Measurements from ENCODE around the gene ZNRF2.
"Not testable (repeated sequence)": the region's sequence is repeated elsewhere in the genome, so short reads cannot be mapped to it uniquely, and the experiment has no call there.

The ZNRF2 gene

DNA sequence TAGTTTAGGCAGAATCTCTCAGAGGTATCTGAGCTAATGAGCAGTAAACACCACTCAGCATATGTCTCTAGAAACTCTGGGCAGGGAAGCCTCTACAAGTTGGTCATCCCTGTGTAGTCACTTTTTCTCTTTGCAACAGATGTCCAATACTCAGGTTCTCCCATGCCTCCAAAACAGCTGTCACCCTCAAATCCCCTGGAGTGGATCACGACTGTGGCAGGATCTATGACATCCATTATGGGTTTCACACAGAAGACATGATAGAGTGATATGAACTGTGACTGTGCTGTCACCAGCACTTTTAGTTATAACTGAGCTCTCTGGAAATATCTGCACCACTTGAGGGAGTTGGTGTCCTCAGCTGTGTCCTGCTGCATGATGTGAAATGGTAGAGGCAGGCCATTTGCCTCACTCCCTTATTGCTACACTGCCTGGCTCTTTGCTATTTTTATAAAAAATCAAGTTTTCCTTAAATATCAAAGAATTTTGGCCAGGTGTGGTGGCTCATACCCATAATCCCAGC is 24.1 kb upstream of the ZNRF2 start:
- DNase-seq (ENCODE audit: low read depth in 2 of 3, low spot score in 2 of 3), result no peak

DNA sequence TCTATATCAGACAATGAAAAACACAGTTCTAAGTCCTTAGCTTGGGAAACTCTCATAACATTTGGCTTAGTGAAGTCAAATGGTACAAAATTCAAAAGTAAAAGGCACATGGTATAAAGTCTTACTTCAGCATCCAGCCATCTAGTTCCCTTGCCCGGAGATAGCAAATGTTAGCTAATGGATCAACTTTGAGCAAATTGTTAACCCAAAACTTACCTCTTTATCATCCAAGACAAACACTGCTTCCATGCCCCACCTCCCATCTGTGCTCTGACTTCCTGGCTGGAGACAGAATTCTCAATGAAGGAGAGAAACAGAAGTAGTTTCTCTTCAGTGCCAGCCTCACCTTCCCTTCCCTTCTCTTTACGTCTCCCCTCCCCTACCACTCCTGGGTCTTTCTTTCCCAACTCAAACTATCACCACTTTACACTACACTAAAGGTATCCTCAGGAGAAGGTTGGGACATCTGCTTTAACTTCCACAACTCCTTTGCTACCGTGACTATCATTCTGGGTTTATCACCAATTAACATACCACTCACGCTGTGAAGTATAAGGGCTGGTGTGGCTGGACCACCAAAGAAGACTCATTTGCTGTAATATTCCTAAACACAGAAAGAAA is 21.2 kb upstream of the ZNRF2 start:
- no peak for DNase-seq (ENCODE audit: low read depth in 2 of 3, low spot score in 2 of 3)

- no peak for DNase-seq (ENCODE audit: low read depth in 2 of 3, low spot score in 2 of 3)
These were observed 20.3 kb upstream of the ZNRF2 start for GRCh38 chr7:30264052-30264451.

- not testable (repeated sequence) for DNase-seq (ENCODE audit: low read depth in 2 of 3, low spot score in 2 of 3)
These were observed 19.2 kb upstream of the ZNRF2 start for GRCh38 chr7:30265189-30265588.

- DNase-seq (ENCODE audit: low read depth in 2 of 3, low spot score in 2 of 3), result no peak
These were observed 17.7 kb upstream of the ZNRF2 start for GRCh38 chr7:30266686-30267085.

DNA sequence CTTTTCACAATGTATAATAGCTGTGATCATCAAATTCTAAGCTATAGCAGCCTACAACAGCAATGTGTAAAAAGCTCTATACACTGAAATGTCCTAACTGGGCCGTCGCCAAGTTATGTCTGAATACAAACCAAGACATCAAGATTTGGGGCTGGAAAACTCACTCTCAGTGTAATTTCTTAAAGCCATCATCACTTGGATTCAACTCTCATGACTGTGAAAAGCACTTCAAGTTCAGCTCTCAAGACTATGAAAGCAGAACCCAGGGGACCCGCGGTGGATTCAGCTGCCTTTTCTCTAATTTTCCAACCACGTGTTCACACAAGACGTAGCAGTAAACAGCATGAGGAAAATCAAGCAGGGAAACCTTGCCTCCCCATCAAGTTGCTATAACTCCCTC is 15.8 kb upstream of the ZNRF2 start:
- no peak for DNase-seq (ENCODE audit: low read depth in 2 of 3, low spot score in 2 of 3)

- no peak for DNase-seq (ENCODE audit: low read depth in 2 of 3, low spot score in 2 of 3)
These were observed 14.9 kb upstream of the ZNRF2 start for GRCh38 chr7:30269490-30269889.

DNA sequence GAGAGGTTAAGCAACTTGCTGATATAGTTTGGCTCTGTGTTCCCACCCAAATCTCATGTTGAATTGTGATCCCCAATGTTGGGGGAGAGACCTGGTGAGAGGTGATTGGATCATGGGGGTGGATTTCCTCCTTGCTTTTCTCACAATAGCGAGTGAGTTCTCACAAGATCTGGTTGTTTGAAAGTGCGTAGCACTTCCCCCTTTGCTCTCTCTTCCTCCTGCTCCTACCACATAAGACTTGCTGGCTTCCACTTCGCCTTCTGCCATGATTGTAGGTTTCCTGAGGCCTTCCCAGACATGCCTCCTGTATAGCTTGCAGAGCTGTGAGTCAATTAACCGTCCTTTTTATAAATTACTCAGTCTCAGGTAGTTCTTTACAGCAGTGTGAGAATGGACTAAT is 13.5 kb upstream of the ZNRF2 start:
- DNase-seq (ENCODE audit: low read depth in 2 of 3, low spot score in 2 of 3), result no peak

DNA sequence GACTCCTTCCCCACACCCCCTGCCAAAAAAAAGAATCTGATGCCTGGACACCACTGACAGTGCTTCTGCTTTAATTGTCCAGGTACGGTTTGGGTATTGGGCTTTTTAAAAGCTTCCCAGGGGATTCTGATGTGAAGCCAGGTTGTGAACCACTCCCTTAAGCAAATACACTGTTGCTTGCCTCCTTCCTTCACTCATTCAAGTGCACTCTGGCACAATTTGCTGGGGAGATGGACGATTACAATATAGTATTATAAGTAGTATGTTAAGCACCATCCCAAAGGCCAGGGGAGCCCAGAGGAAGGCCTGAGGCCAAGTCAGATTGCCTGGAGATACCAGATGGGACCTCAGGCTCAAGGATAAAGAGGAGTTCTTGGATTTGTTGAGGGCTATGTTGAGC is 12.3 kb upstream of the ZNRF2 start:
- DNase-seq (ENCODE audit: low read depth in 2 of 3, low spot score in 2 of 3), result no peak

GRCh38 chr7:30273552-30273951 is 10.8 kb upstream of the ZNRF2 start:
- DNase-seq (ENCODE audit: low read depth in 2 of 3, low spot score in 2 of 3), result no peak

- DNase-seq (ENCODE audit: low read depth in 2 of 3, low spot score in 2 of 3), result no peak
These were observed 9.8 kb upstream of the ZNRF2 start for GRCh38 chr7:30274641-30275040.

DNA sequence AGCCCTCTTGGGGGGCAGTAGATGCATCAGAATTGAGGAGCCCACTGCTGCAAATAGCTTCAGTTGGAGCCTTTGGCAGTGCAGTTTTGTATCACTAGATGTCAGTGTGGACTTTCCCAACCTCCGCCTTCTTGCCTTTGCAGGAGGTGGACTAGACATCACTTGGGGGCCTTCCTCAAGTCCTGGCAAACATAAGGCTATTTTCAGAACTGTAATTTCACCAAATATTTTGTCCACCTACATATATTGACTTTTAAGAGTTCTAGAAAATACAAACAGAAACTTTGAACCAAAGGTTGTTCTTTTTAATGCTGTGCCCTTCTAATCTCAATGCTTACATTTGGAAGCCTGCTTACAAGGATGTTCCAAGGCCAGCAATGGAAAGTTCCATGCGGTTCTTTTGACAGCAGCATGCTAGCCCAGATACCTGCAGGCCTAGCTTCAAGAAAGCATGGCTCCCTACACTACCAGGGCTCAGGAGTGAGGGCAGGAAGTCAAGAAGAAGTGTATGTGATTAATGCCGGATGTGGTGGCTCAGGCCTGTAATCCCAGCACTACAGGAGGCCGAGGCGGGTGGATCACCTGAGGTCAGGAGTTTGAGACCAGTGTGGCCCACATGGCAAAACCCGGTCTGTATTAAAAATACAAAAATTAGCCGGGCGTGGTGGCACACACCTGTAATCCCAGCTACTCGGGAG is 8.0 kb upstream of the ZNRF2 start:
- DNase-seq (ENCODE audit: low read depth in 2 of 3, low spot score in 2 of 3), result no peak

DNA sequence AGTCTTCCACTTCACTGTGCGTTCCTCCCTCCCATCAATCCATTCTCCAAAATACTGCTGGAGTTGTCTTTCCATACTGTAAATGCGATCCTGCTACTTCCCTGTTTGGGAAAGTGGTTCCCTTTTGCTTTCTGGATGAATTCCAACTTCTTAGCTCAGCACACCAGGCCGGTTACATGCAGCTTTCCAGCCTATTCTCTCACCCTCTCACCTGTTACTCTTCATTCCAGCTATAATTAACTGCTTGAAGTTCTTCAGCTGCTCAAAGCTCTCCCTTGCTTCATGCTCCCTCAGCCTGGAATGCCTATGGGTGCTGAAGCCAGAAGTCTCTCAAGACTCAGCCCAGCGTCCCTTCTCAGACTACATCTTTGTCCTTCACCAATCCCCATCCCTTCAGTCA is 6.0 kb upstream of the ZNRF2 start:
- no peak for DNase-seq (ENCODE audit: low read depth in 2 of 3, low spot score in 2 of 3)

DNA sequence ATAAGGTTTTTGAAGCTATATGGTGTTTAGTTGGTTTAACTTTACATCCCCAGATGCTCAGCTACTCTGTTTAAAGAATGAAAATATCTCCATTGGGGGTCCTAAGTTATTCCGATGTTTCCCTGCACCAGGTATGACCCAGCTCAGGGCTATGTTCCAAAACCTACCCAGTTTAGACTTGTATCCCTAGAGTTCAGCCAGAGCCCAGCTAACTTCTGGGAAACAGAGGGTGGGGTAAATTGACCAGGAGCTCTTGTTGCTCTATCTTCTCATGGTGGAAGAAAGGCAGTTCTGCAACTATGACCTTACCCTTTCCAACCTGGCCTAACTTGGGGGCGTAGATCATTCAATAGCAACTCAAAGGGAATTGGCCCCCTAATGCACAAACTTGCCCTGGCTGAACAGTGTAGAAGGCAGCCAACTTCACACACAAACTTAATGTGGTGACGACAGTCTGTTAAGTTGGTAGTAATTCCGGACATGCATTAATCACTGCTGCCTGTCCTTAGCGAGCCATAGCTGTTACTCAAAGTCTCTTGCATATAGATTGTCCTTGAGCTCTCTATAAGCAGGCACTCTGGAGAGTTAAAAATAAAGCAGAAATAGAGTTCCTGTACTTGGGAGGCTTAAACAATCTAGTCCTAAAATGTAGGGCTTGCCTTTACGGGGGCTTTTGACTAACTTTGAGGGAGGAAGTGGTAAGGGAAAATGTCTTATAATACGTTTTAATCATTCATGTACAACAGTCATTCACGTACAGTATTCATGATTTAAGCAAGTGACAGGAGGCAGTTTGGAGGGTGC is 5.3 kb upstream of the ZNRF2 start:
- no peak for DNase-seq (ENCODE audit: low read depth in 2 of 3, low spot score in 2 of 3)

DNA sequence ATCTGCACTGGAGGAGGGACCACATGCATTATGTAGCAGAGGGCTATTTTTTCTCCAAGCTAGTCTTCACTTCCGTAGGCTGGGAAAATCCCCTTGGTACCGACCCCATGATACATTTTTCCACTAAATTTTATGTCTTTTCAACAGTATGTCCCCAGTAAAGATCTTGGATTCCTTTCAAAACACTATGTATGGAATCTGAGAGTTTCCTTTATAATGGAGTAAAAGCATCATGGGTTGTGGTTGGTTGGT is 4.8 kb upstream of the ZNRF2 start:
- no peak for DNase-seq (ENCODE audit: low read depth in 2 of 3, low spot score in 2 of 3)

DNA sequence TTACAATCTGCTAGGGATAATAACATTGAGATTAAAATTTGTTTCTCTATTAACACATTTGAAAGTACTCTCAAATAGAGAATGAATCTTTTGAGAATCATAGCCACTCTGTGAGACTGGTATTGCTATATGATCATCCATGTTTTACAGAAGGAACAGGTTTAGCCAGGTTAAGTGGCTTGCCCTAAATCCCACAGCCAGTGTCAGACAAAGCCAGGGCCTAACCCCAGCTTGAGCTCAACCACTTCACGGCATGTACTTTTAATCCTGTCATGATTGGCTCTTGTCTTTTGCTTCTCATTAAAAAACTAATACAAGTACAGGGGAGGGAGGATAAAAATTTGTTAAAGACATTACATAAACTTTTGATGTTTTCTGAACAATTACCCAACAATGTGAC is 3.8 kb upstream of the ZNRF2 start:
- no peak for DNase-seq (ENCODE audit: low read depth in 2 of 3, low spot score in 2 of 3)

- DNase-seq (ENCODE audit: low read depth in 2 of 3, low spot score in 2 of 3), result no peak
These were observed 3.1 kb upstream of the ZNRF2 start for GRCh38 chr7:30281263-30281662.

- no peak for DNase-seq (ENCODE audit: low read depth in 2 of 3, low spot score in 2 of 3)
These were observed 2.6 kb upstream of the ZNRF2 start for GRCh38 chr7:30281791-30282190.

DNA sequence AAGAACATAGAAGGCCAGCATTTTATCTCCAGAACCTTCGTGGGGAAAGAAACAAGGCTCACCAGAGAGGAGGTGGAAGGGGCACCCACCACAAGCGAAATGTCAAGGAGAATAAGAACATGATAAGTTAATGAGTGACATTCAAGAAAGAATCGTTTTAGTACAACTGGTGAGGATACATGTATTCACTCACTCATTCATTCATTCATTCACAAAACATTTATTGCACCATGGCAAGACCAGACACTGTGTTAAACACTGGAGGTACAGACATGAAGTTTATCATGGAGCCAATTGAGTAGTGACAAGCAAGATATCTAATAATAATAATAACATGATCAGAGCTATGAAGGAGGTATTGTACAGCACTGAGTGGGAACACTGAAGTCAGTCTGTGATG is 1.7 kb upstream of the ZNRF2 start:
- DNase-seq (ENCODE audit: low read depth in 2 of 3, low spot score in 2 of 3), result no peak

- peak in 2 of 3 experiments; percentile 13 to 23 for DNase-seq (ENCODE audit: low read depth in 2 of 3, low spot score in 2 of 3)
These were observed 704 bp downstream of the ZNRF2 start for GRCh38 chr7:30285067-30285535.

- peak; percentile 18 to 38 (median 29) for DNase-seq (ENCODE audit: low read depth in 2 of 3, low spot score in 2 of 3)
These were observed 1.3 kb downstream of the ZNRF2 start for GRCh38 chr7:30285536-30286284.

GRCh38 chr7:30286749-30287148 is 2.4 kb downstream of the ZNRF2 start:
- no peak for DNase-seq (ENCODE audit: low read depth in 2 of 3, low spot score in 2 of 3)

Measured in activated CD8-positive, alpha-beta memory T cell treated with anti-CD3 and anti-CD28 coated beads for 48 hours (primary cell).